IPS-15b (cell line): Measurements from ENCODE around the gene MARCHF9.
A peak's percentile ranks its signal among the peaks of the same experiment; 100 is the strongest.
"Not testable (repeated sequence)": the region's sequence is repeated elsewhere in the genome, so short reads cannot be mapped to it uniquely, and the experiment has no call there.

Experiments
- H3K27me3 ChIP-seq: one replicate; pipeline ENCODE4 v1.6.1; 2013; ENCODE audit warnings: low read length; ENCODE audit not compliant: control insufficient read depth, insufficient read depth
- H3K36me3 ChIP-seq: one replicate; pipeline ENCODE4 v1.6.1; 2013; ENCODE audit warnings: low read length; ENCODE audit not compliant: control insufficient read depth, insufficient read depth
- H3K4me1 ChIP-seq: one replicate; pipeline ENCODE4 v1.6.1; 2013; ENCODE audit warnings: mild to moderate bottlenecking, low read length; ENCODE audit not compliant: control insufficient read depth, insufficient read depth
- H3K4me3 ChIP-seq: one replicate; pipeline ENCODE4 v1.5.1; 2013; ENCODE audit warnings: low read depth, low read length
- H3K9ac ChIP-seq: one replicate; pipeline ENCODE4 v1.6.1; 2013; ENCODE audit warnings: low read depth, mild to moderate bottlenecking, low read length
- H3K9me3 ChIP-seq: one replicate; pipeline ENCODE4 v1.6.1; 2013; ENCODE audit warnings: mild to moderate bottlenecking, low read length; ENCODE audit not compliant: control insufficient read depth, insufficient read depth

The MARCHF9 gene

GRCh38 chr12:57754411-57755193 lies at the start of gene MARCHF9:
Gene MARCHF9, plus strand, starts transcription at chr12:57755103. Its CDS starts 426 bp downstream, at chr12:57755529.
- Histone ChIP-seq H3K9me3 (no peaks in the 10 kb centered on the region), H3K27me3 (peaks cover 46% of the 10 kb centered on the region), H3K4me3 (peak within 1 kb of the TSS; percentile 93), H3K9ac (no peak within 1 kb of the TSS), H3K36me3 (peaks cover 10% of the 10 kb centered on the region), H3K4me1 (peaks cover 14% of the 10 kb centered on the region)

- H3K9me3 ChIP-seq = no peaks in the 10 kb centered on the region
- no peaks in the 10 kb centered on the region for H3K36me3 ChIP-seq
- no peaks in the 10 kb centered on the region for H3K4me1 ChIP-seq
Measured at GRCh38 chr12:57707250-57707649, 47.7 kb upstream of the MARCHF9 start.

GRCh38 chr12:57708296-57708695 lies 46.6 kb upstream of the MARCHF9 start:
- Histone ChIP-seq H3K36me3 (no peaks in the 10 kb centered on the region), H3K4me3 (no peak overlapping the region), H3K9me3 (no peaks in the 10 kb centered on the region), H3K27me3 (no peaks in the 10 kb centered on the region), H3K9ac (no peak overlapping the region), H3K4me1 (no peaks in the 10 kb centered on the region)

More at GRCh38 chr12:57707250-57707649, 47.7 kb upstream of the MARCHF9 start:
- Histone ChIP-seq H3K4me3 (no peak overlapping the region), H3K9ac (no peak overlapping the region), H3K27me3 (no peaks in the 10 kb centered on the region)

GRCh38 chr12:57712701-57713100 lies 42.2 kb upstream of the MARCHF9 start:
- Histone ChIP-seq H3K4me1 (no peaks in the 10 kb centered on the region), H3K27me3 (no peaks in the 10 kb centered on the region), H3K9me3 (no peaks in the 10 kb centered on the region), H3K4me3 (no peak overlapping the region), H3K36me3 (peaks cover 3% of the 10 kb centered on the region), H3K9ac (no peak overlapping the region)

- peaks cover 3% of the 10 kb centered on the region for H3K36me3 ChIP-seq
- no peaks in the 10 kb centered on the region for H3K9me3 ChIP-seq
- H3K4me3 ChIP-seq = no peak overlapping the region
- no peak overlapping the region for H3K9ac ChIP-seq
- no peaks in the 10 kb centered on the region for H3K4me1 ChIP-seq
- no peaks in the 10 kb centered on the region for H3K27me3 ChIP-seq
Measured at GRCh38 chr12:57713209-57713608, 41.7 kb upstream of the MARCHF9 start.

- not testable (repeated sequence) for H3K4me1 ChIP-seq, H3K9me3 ChIP-seq, H3K4me3 ChIP-seq, H3K9ac ChIP-seq, H3K36me3 ChIP-seq, H3K27me3 ChIP-seq
Measured at GRCh38 chr12:57715036-57715748, 39.7 kb upstream of the MARCHF9 start.

- Histone ChIP-seq H3K27me3 (no peaks in the 10 kb centered on the region), H3K9ac (no peak overlapping the region), H3K9me3 (no peaks in the 10 kb centered on the region), H3K4me3 (no peak overlapping the region), H3K4me1 (no peaks in the 10 kb centered on the region), H3K36me3 (peaks cover 8% of the 10 kb centered on the region)
Measured at GRCh38 chr12:57715786-57716185, 39.1 kb upstream of the MARCHF9 start.

GRCh38 chr12:57716305-57716704 lies 38.6 kb upstream of the MARCHF9 start:
- Histone ChIP-seq H3K4me1 (no peaks in the 10 kb centered on the region), H3K27me3 (no peaks in the 10 kb centered on the region), H3K9ac (no peak overlapping the region), H3K9me3 (no peaks in the 10 kb centered on the region), H3K4me3 (no peak overlapping the region), H3K36me3 (peaks cover 8% of the 10 kb centered on the region)

- Histone ChIP-seq H3K4me3 (no peak overlapping the region), H3K9ac (no peak overlapping the region), H3K9me3 (no peaks in the 10 kb centered on the region), H3K36me3 (peaks cover 8% of the 10 kb centered on the region), H3K4me1 (no peaks in the 10 kb centered on the region), H3K27me3 (no peaks in the 10 kb centered on the region)
Measured at GRCh38 chr12:57717131-57717530, 37.8 kb upstream of the MARCHF9 start.

- peaks cover 8% of the 10 kb centered on the region for H3K36me3 ChIP-seq
- no peak overlapping the region for H3K9ac ChIP-seq
- peaks cover 4% of the 10 kb centered on the region for H3K27me3 ChIP-seq
- H3K4me1 ChIP-seq = no peaks in the 10 kb centered on the region
- no peaks in the 10 kb centered on the region for H3K9me3 ChIP-seq
- no peak overlapping the region for H3K4me3 ChIP-seq
Measured at GRCh38 chr12:57717846-57718640, 36.9 kb upstream of the MARCHF9 start.

GRCh38 chr12:57718641-57719528 lies 36.0 kb upstream of the MARCHF9 start:
- Histone ChIP-seq H3K9ac (no peak overlapping the region), H3K36me3 (peaks cover 8% of the 10 kb centered on the region)

More at GRCh38 chr12:57718641-57719528, 36.0 kb upstream of the MARCHF9 start:
- Histone ChIP-seq H3K9me3 (no peaks in the 10 kb centered on the region), H3K4me1 (no peaks in the 10 kb centered on the region), H3K4me3 (no peak overlapping the region), H3K27me3 (peaks cover 11% of the 10 kb centered on the region)
